ENCODE measurements around the gene FAM89A. TPM values are rescaled to one million over a fixed set of nuclear protein-coding genes. Genes with fewer than 3 reads are reported as not detected.
A peak's percentile ranks its signal among the peaks of the same experiment; 100 is the strongest.
"Not testable (repeated sequence)": the region's sequence is repeated elsewhere in the genome, so short reads cannot be mapped to it uniquely, and the experiment has no call there.

Gene FAM89A
- total RNA-seq, 1 experiment from 2014 or later, result 9.7 TPM

DNA sequence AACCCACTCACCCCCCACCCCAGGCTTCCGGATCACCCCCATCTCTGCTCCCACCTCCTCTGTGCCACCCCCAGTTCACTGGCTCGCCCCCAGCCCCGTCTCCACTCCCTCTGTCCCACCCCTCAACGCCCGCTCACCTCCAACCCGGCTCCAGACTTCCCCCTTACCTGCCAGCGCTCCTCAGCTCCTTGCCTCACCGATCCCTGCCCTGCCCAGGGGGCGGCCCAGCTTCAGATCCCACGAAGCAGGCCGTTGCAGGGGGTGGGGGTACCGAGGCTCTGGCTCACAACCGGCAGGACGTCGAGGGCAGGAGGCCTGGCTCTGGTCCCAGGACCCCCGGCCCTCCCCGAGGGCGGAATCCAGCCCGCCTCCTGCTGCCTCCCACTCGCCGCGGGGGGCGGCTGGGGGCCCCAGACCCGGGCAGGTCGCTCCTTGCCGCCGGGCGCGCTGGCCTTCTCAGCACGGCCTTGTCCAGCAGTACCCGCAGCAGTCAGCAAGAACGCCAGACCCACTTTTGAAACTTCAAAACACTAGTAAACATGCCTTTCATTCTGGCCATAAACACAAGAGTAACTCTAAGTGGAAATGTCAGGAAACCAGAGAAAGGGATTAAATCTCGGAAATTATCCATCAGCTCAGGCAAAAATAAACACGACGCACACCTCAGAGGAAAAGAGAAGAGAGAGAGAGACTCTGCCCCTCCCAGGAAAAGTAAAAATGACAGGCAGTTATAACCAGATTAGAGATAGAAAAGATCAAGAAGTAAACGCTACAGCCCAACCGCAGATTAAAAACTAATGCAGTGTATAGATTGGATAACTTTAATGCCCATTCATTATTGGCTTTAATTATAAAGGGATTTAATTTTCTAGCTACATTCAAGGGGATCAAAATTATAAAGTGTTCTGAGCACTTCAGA lies 1.0 kb upstream of the FAM89A start:
- in situ Hi-C loops (cut with HindIII; ENCODE audit: low pct_unique_long_range_greater_than_20kb, low sequenced_read_pairs), result no loop called here
- no peak for DNase-seq (ENCODE audit: low read depth)

DNA sequence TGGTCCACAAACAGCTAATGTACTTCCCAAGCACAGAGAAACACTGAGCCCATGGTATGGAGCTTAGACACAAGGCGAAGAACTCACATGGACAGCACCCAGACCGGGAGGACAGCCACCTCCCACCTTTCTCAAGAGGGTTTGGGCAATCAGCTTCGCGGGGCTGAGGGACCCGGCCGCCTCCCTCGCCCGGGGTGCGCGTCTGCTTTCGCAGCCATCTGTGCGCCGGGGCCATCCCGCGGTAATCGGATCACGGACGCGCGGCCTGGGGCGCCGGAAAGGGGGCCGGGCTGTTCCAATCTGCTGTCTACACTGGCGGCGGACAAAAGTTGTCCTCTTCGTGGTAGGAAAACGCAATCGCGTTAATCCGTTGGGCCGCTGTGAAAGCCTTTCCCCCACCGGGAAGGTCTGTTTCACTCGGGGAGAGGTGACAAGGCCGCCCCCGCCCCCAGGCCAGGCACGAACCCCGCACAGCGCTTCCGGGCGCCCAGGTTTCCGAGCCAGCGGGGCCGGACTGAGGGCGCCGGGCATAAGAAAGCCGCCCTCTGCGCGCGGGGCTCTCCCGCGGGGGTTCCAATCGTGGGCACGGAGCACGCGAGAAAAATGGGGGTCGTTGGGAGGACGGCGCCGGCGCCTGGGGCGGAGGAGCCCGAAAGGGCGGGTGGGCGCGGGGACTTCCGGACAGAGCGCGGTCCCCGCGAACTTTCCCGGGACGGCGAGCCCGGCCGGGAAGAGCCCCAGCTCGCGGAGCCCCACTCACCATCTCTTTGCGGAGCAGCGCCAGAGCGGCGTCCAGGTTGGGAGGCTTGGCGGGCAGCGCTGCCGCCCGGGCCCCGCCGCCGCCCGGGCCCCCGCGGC lies 664 bp downstream of the FAM89A start:
- peak; percentile 34 for DNase-seq (ENCODE audit: low read depth)

DNA sequence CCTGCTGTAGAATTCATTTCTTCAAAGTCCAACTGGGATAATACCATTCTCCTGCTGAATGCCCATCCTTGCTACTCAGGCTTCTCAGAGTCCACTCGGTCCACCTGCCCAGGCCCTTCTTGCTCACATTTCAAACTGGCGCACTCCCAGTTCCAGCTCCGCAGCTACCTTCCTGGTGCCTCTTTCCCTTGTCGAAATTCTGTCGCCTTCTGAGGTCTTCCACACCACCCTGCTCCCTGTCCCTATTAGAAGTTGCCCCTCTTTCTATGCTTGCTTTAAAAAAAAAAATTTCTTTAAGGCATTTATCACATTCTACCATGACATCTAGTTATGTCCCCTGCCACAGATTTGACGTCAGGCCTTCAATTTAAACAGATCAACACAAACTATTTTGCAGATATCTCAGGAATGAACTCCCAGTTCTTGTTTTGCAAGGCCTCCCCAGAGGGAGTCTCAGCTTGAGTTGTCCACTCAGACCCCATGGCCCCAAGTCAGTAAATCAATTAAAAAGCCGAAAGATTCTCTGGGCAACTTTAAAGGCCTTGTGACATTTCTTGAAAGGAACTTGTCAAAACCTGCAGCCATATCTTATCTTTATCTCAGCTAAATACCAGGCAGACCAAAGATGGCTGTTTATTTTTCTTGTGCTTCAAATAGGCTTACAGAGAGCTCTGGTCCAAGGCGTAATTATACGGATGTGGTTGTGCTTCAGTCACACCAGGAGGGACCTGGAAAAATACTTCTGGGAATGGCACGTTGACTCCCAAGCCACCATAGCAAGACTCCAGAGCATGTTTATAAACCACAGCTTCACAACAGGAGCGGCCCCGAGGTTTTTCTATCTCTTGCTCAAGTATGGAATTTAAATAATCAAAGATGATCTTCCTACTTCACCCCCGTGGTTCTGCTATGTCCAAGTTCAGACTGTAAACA lies 2.2 kb downstream of the FAM89A start:
- DNase-seq (ENCODE audit: low read depth), result no peak

More for the DNA sequence above, 664 bp downstream of the FAM89A start:
- in situ Hi-C loops (cut with HindIII; ENCODE audit: low pct_unique_long_range_greater_than_20kb, low sequenced_read_pairs), result no loop called here

DNA sequence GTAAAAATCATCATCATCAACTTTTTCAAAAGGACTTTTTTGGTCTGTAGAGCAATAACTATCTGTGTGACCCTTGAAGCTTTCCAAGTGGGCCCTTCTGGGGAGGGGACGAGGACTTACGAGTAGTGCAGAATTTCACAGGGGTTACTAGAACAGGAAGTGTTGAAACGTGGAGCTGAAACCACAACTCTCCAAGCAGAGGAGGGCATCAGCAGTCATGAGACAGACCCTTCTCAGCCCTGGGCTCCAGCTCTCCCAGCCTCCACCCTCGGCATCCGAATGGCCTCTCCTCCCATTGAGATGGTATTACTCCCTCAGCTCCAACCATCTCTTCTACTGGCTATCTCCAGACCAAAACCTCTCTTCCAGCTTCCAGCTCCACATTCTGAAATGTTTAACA lies 3.6 kb downstream of the FAM89A start:
- DNase-seq (ENCODE audit: low read depth), result no peak
- in situ Hi-C loops (cut with HindIII; ENCODE audit: low pct_unique_long_range_greater_than_20kb, low sequenced_read_pairs), result no loop called here

More for the DNA sequence above, 2.2 kb downstream of the FAM89A start:
- in situ Hi-C loops (cut with HindIII; ENCODE audit: low pct_unique_long_range_greater_than_20kb, low sequenced_read_pairs), result no loop called here

DNA sequence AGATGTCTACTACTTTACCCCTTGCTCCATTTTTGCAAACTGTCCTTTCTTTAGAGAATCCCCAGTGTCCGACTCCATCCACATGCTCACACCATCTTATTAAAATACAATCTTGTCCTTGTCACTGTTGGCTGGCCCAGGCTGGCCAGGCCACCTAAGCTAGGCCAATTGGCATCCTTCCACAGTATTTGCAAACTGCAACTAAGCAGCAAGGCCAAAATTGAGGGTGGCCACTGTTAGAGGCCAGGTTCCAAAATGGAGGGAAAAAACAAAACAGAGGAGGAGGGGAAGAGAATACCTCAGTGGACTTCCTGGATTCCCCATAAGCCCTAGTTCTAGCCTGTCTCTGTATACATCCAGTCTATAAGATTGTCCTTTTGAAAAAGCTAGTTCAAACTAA lies 4.3 kb downstream of the FAM89A start:
- in situ Hi-C loops (cut with HindIII; ENCODE audit: low pct_unique_long_range_greater_than_20kb, low sequenced_read_pairs), result no loop called here
- no peak for DNase-seq (ENCODE audit: low read depth)

DNA sequence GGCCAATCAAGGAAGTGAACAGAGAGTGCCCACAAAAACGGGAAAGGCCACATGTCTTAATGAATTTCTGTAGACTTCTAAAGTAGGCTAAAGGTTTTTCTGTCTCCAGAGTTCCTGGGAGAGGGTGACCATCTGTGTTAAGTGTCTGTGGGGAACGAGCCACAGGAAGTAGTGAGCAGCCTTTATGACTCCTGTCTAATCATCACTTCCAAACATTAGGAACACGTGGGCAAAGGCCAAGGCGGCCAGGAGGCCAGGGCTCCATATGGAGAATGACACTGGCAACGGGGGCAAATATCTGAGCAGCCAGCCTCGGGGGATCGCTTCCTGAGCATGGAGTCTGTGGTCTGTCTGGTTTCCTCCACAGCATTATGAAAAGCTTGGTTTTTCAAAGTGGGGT lies 7.1 kb downstream of the FAM89A start:
- in situ Hi-C loops (cut with HindIII; ENCODE audit: low pct_unique_long_range_greater_than_20kb, low sequenced_read_pairs), result no loop called here
- DNase-seq (ENCODE audit: low read depth), result no peak

DNA sequence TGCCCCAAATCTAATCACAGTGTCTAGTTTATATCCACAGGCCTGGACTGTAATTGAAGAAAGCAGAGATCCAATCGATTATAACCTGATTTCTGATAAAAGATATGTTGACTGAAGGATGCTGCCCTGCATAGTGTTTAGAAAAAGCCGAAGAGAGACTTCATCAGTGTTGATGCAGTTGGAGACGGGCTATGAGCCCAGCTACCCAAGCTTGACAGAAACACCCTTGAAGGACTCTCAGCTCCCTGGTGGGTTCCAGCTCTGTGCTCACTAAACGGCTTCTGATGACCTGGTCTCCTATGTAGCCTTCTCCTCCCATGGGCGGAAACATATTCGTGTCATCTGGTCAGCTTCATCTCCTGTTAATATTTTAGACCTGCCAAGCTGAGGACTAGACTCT lies 10.2 kb downstream of the FAM89A start:
- DNase-seq (ENCODE audit: low read depth), result no peak
- in situ Hi-C loops (cut with HindIII; ENCODE audit: low pct_unique_long_range_greater_than_20kb, low sequenced_read_pairs), result no loop called here

DNA sequence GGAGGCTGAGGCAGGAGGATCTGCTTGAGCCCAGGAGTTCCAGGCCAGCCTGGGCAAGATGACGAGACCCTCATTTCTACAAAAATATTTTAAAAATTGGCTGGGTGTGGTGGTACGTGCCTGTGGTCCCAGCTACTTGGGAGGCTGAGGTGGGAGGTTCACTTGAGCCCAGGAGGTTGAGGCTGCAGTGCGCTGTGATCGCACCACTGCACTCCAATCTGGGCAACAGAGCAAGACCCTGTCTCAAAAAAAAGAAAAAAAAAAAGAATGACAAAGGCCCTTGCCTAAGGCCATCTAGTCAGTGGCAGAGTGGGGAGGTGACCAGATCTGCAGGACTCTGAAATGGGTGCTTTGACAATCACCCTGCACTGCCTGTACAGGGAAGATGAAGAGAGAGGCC lies 10.8 kb downstream of the FAM89A start:
- DNase-seq (ENCODE audit: low read depth); in situ Hi-C loops (cut with HindIII; ENCODE audit: low pct_unique_long_range_greater_than_20kb, low sequenced_read_pairs): not testable (repeated sequence)

DNA sequence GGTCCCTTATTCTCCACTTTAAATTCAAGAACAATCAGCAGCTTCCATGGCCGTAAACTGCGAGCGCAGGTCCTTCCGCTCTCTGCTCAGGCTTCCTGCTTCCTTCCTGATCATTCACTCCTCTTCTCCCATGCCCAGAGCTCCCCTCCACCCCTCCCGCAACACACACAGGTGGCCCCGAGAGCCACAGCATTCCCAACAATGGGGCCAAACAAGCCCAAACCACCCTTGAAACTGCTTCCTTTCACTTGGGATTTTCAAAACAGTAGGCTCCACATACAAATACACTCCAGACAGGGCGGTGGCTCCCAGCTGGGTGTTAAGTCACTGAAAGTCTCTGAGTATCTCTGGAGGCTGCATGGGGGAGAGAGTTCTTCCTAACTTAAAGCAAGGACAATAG lies 11.4 kb downstream of the FAM89A start:
- in situ Hi-C loops (cut with HindIII; ENCODE audit: low pct_unique_long_range_greater_than_20kb, low sequenced_read_pairs), result no loop called here

DNA sequence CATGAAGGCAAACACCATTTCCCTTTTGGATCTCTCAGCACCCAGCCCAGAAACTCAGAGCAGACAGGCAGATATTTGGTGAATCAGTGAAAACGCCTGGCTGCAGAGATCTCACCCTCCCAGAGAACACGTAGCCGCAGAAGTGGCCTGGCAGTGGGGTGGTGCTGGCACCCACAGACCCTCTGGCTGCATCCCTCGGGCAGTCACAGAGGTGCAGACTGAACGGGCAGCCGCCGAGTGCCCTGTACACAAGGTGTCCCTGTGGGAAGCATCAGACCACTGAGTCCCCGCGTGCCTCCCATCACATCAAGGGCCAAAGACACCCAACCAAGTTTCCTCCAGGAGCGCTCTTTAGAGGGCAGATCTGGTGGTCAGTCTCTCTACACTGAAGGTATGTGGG lies 12.1 kb downstream of the FAM89A start:
- in situ Hi-C loops (cut with HindIII; ENCODE audit: low pct_unique_long_range_greater_than_20kb, low sequenced_read_pairs), result no loop called here
- no peak for DNase-seq (ENCODE audit: low read depth)

More for the DNA sequence above, 11.4 kb downstream of the FAM89A start:
- no peak for DNase-seq (ENCODE audit: low read depth)

DNA sequence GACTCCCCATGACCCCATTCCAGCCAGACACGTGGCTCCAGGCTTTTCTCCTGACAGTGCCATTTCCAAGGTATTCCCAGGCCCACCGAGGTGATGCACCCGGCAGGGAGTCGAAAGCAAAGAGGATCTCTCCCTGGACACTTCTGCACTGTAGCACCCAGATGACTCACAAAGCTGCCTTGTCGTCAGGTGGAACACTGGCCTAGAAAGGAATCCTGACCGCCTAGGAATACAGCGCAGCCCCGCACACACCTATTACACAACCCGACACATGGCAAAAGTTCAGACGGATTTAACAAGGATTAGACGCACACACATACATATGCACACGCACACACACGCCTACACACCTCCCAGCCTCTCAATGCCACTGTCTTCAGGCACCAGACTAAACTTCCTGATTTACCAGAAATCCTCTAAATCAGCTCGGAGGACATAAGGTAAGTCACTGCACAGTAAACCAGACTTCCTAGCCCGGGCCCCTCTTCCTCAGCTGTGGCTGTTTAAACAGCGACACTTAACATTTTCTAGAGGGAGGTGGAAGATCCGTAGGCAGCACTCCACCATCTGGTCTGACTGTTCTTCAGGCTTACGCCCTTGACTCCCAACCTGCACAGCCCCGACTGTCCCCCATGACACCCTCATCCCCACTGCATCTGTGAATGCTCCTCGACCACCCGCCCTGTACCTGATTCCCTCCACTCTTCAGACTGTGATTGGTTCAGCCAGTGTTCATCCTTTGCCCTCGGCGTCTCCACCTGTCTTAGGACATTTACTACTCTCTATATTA lies 12.7 kb downstream of the FAM89A start:
- in situ Hi-C loops (cut with HindIII; ENCODE audit: low pct_unique_long_range_greater_than_20kb, low sequenced_read_pairs), result no loop called here
- DNase-seq (ENCODE audit: low read depth), result no peak

DNA sequence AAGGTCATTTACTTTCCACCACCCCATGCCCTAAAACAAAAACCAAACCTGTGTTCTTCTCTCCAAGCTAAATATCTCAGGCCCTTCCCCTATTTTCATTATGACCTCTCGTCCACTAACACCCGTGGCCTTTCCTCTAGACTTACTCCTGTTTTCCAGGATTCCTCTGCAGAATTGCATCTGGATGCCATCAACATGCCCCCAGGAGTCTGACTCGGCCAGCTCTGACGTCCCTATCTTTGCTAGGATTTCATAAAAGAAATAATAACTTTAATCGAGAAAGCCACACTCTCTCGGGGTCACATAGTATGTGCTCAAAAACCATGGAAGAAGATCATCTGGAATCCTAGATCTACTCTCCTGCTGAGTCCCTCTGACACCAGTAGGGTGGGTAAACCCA lies 13.5 kb downstream of the FAM89A start:
- in situ Hi-C loops (cut with HindIII; ENCODE audit: low pct_unique_long_range_greater_than_20kb, low sequenced_read_pairs), result no loop called here
- no peak for DNase-seq (ENCODE audit: low read depth)

DNA sequence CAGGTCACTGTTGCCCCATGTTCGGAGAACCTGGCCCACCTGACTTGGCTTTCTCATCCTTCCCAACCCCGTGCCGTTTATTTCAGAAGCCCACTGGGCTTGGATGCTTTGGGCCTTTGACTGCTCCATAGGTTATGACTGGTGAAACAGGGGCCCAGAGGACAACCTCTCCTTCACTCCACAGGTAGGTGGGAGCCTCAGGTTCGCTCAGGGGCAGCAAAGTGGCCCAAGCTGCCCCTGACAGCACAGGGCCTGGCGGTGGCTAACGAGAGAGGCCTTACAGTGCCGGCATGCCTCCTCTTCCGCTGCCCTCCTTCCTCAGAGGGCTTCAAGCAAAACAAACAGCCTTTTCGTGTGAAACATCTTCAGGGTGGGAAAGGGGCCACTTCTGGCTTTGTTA lies 16.9 kb downstream of the FAM89A start:
- in situ Hi-C loops (cut with HindIII; ENCODE audit: low pct_unique_long_range_greater_than_20kb, low sequenced_read_pairs), result no loop called here
- no peak for DNase-seq (ENCODE audit: low read depth)

DNA sequence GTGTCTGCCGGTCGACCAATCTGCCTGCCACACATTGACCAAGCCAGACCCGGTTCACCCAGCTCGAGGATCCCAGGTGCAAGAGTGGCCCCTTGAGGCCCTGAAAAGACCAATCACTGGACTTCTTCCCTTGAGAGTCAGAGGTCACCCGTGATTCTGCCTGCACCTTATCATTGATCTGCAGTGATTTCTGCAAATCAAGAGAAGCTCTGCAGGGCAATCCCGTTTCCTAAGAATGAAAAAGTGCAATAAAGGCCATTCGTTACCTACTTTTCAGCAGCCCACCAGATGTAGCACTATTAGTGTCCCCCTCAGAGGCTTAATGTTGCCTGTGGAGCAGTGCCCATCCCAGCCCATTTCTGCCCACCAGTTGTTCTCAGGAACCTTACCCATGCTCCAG lies 17.5 kb downstream of the FAM89A start:
- DNase-seq (ENCODE audit: low read depth), result not testable (repeated sequence)

DNA sequence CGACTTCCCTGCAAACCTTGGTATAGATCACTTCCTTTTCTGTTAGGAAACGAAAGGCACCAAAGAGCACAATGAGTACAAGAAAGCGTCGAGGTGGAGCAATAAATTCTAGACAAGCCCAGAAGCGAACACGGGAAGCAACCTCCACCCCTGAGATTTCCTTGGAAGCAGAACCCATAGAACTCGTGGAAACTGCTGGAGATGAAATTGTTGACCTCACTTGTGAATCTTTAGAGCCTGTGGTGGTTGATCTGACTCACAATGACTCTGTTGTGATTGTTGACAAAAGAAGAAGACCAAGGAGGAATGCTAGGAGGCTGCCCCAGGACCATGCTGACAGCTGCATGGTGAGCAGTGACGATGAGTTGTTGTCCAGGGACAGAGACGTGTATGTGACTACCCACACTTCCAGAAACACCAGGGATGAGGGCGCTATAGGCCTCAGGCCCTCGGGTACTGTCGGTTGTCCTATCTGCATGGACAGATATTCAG lies 18.5 kb downstream of the FAM89A start:
- in situ Hi-C loops (cut with HindIII; ENCODE audit: low pct_unique_long_range_greater_than_20kb, low sequenced_read_pairs), result no loop called here
- no peak for DNase-seq (ENCODE audit: low read depth)

More for the DNA sequence above, 17.5 kb downstream of the FAM89A start:
- in situ Hi-C loops (cut with HindIII; ENCODE audit: low pct_unique_long_range_greater_than_20kb, low sequenced_read_pairs), result not testable (repeated sequence)

DNA sequence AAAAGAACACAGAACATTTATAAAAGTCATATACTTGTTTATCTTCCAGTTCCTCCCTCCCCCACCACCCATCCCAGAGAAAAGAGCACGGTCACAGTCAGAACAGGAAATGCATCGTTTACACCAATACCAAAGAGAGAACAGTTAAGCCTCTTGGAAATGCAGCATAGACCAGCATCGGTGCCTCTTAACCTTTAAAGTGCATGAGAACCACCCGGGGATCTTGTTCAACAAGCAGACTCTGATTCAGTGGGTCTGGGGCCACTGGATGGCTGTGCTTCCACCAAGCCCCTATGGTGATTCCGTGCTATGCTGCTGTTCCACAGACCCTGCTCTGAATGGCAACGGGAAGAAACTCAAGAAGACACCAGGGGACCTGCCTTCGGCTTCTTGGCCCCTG lies 19.2 kb downstream of the FAM89A start:
- no peak for DNase-seq (ENCODE audit: low read depth)
- in situ Hi-C loops (cut with HindIII; ENCODE audit: low pct_unique_long_range_greater_than_20kb, low sequenced_read_pairs), result no loop called here

DNA sequence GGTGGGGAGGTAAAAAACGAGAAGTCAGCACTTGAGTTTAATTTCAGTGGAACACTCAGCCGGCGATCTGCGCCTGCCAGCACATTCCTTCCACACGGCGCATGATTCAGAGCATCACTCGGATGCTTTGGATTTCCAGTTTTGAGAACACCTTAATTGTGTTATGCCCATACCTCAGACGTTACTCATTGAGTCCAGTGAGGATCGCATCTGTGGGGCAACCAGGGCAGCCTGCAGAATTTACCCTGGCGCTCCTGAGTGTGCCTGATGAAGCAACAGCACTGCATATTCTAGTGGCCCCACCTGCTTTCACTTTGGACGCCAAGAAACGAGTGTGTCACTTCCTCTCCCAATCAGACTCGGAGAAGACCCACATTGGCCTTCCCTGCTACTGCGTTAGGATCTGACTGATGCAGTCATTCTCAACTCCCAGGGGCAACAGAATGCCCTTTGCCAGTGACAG lies 19.9 kb downstream of the FAM89A start:
- no peak for DNase-seq (ENCODE audit: low read depth)
- in situ Hi-C loops (cut with HindIII; ENCODE audit: low pct_unique_long_range_greater_than_20kb, low sequenced_read_pairs), result no loop called here

All from Caki2 (cell line).